GM18502 (cell line): ENCODE results near the gene PPP5C.
"Not testable (repeated sequence)": the region's sequence is repeated elsewhere in the genome, so short reads cannot be mapped to it uniquely, and the experiment has no call there.

Experiments used
- ATAC-seq: cut with Tn5 transposase; IDR thresholded peaks from one replicate; pipeline ENCODE4 v1.9.1; 2021; ENCODE audit warnings: mild to moderate bottlenecking; ENCODE audit not compliant: unreplicated experiment, poor library complexity

PPP5C gene

GRCh38 chr19:46361915-46362314 is 15.0 kb downstream of the PPP5C start:
- ATAC-seq, result no peak

GRCh38 chr19:46364359-46364758 is 17.5 kb downstream of the PPP5C start:
- no peak for ATAC-seq

- no peak for ATAC-seq
These were observed 18.7 kb downstream of the PPP5C start for GRCh38 chr19:46365561-46365960.

GRCh38 chr19:46366620-46367292 is 19.9 kb downstream of the PPP5C start:
- no peak for ATAC-seq

- ATAC-seq, result no peak
These were observed 20.5 kb downstream of the PPP5C start for GRCh38 chr19:46367426-46367825.

- ATAC-seq, result no peak
These were observed 21.2 kb downstream of the PPP5C start for GRCh38 chr19:46368116-46368515.

GRCh38 chr19:46369817-46370216 is 22.9 kb downstream of the PPP5C start:
- no peak for ATAC-seq

GRCh38 chr19:46371371-46371901 is 24.5 kb downstream of the PPP5C start:
- no peak for ATAC-seq

- no peak for ATAC-seq
These were observed 26.1 kb downstream of the PPP5C start for GRCh38 chr19:46372901-46373490.

GRCh38 chr19:46373491-46374359 is 26.8 kb downstream of the PPP5C start:
- no peak for ATAC-seq

- no peak for ATAC-seq
These were observed 27.9 kb downstream of the PPP5C start for GRCh38 chr19:46374536-46375475.

GRCh38 chr19:46375476-46376067 is 28.7 kb downstream of the PPP5C start:
- not testable (repeated sequence) for ATAC-seq

GRCh38 chr19:46376241-46377153 is 29.6 kb downstream of the PPP5C start:
- no peak for ATAC-seq

GRCh38 chr19:46378268-46378667 is 31.4 kb downstream of the PPP5C start:
- ATAC-seq, result no peak

- ATAC-seq, result no peak
These were observed 33.8 kb downstream of the PPP5C start for GRCh38 chr19:46380690-46381089.

GRCh38 chr19:46381346-46381745 is 34.5 kb downstream of the PPP5C start:
- ATAC-seq, result no peak

- no peak for ATAC-seq
These were observed 35.0 kb downstream of the PPP5C start for GRCh38 chr19:46381756-46382345.

GRCh38 chr19:46383171-46383815 is 36.4 kb downstream of the PPP5C start:
- ATAC-seq, result no peak
